ENCODE results near the gene RPS6KA3. TPM values are rescaled to one million over a fixed set of nuclear protein-coding genes. Genes with fewer than 3 reads are reported as not detected.

Gene RPS6KA3
- total and polyA plus RNA-seq, 2 experiments from 2014 or later: 38.6 to 99.4 TPM

GRCh38 chrX:20228245-20228644, 38.5 kb downstream of the RPS6KA3 start:
- H4K20me1 ChIP-seq (ENCODE audit: insufficient read depth, poor library complexity, severe bottlenecking): no peaks in the 10 kb centered on the region
- no peak for TF ChIP-seq EZH2phosphoT487 (IDR thresholded peaks at IDR 0.05; ENCODE audit: low read depth, severe bottlenecking, unreplicated experiment)
- no peak for TF ChIP-seq CTCF (IDR thresholded peaks at IDR 0.05; ENCODE audit: poor library complexity)
- TF ChIP-seq EZH2 (IDR thresholded peaks at IDR 0.05; ENCODE audit: borderline replicate concordance): no peak
- WGBS (ENCODE audit: low lambda C conversion rate, missing lambda C conversion rate): 67% methylated on average over 2 of the region's 2 CpGs

GRCh38 chrX:20227116-20227515, 39.6 kb downstream of the RPS6KA3 start:
- DNase-seq (ENCODE audit: low spot score): no peak
- no peak overlapping the region for H2AFZ ChIP-seq
- no peaks in the 10 kb centered on the region for H4K20me1 ChIP-seq (ENCODE audit: insufficient read depth, poor library complexity, severe bottlenecking)
- no peak overlapping the region for H3K4me3 ChIP-seq
- no peak overlapping the region for H3K27ac ChIP-seq
- no peak overlapping the region for H3K4me2 ChIP-seq
- 60% methylated on average over 2 of the region's 2 CpGs for WGBS (ENCODE audit: low lambda C conversion rate, missing lambda C conversion rate)
- no peaks in the 10 kb centered on the region for H3K4me1 ChIP-seq (ENCODE audit: insufficient read depth)
- H3K27me3 ChIP-seq: no peaks in the 10 kb centered on the region
- H3K9me3 ChIP-seq (ENCODE audit: low read depth): no peaks in the 10 kb centered on the region
- H3K9me2 ChIP-seq (replicated peaks; ENCODE audit: insufficient read depth): no peaks in the 10 kb centered on the region
- TF ChIP-seq EZH2 (IDR thresholded peaks at IDR 0.05; ENCODE audit: borderline replicate concordance): no peak
- no peaks in the 10 kb centered on the region for H3K36me3 ChIP-seq (replicated peaks; ENCODE audit: insufficient read depth, low read depth)
- peaks cover 5% of the 10 kb centered on the region for H3K79me2 ChIP-seq

More at GRCh38 chrX:20228245-20228644, 38.5 kb downstream of the RPS6KA3 start:
- Histone ChIP-seq H3K4me3 (no peak overlapping the region), H3K79me2 (peaks cover 5% of the 10 kb centered on the region), H3K36me3 (replicated peaks; ENCODE audit: insufficient read depth, low read depth) (no peaks in the 10 kb centered on the region), H2AFZ (no peak overlapping the region), H3K27me3 (no peaks in the 10 kb centered on the region), H3K9me3 (ENCODE audit: low read depth) (no peaks in the 10 kb centered on the region), H3K4me1 (ENCODE audit: insufficient read depth) (no peaks in the 10 kb centered on the region), H3K27ac (no peak overlapping the region), H3K9me2 (replicated peaks; ENCODE audit: insufficient read depth) (no peaks in the 10 kb centered on the region), H3K4me2 (no peak overlapping the region)
- DNase-seq (ENCODE audit: low spot score): no peak

GRCh38 chrX:20225488-20225833, 41.2 kb downstream of the RPS6KA3 start:
- H4K20me1 ChIP-seq (ENCODE audit: insufficient read depth, poor library complexity, severe bottlenecking): no peaks in the 10 kb centered on the region
- no peaks in the 10 kb centered on the region for H3K4me1 ChIP-seq (ENCODE audit: insufficient read depth)
- no peaks in the 10 kb centered on the region for H3K36me3 ChIP-seq (replicated peaks; ENCODE audit: insufficient read depth, low read depth)
- TF ChIP-seq EZH2 (IDR thresholded peaks at IDR 0.05; ENCODE audit: borderline replicate concordance) (no peak), CTCF (IDR thresholded peaks at IDR 0.05; ENCODE audit: poor library complexity) (no peak), EZH2phosphoT487 (IDR thresholded peaks at IDR 0.05; ENCODE audit: low read depth, severe bottlenecking, unreplicated experiment) (no peak)
- H3K9me3 ChIP-seq (ENCODE audit: low read depth): no peaks in the 10 kb centered on the region
- H3K79me2 ChIP-seq: peaks cover 5% of the 10 kb centered on the region
- no peak overlapping the region for H3K4me3 ChIP-seq
- no peak overlapping the region for H2AFZ ChIP-seq
- H3K9me2 ChIP-seq (replicated peaks; ENCODE audit: insufficient read depth): no peaks in the 10 kb centered on the region
- 83% methylated on average over 1 of the region's 1 CpG for WGBS (ENCODE audit: low lambda C conversion rate, missing lambda C conversion rate)
- DNase-seq (ENCODE audit: low spot score): no peak
- no peaks in the 10 kb centered on the region for H3K27me3 ChIP-seq
- H3K4me2 ChIP-seq: no peak overlapping the region
- no peak overlapping the region for H3K27ac ChIP-seq

GRCh38 chrX:20224814-20225487, 41.8 kb downstream of the RPS6KA3 start:
- no peak for DNase-seq (ENCODE audit: low spot score)
- Histone ChIP-seq H2AFZ (no peak overlapping the region), H3K4me1 (ENCODE audit: insufficient read depth) (no peaks in the 10 kb centered on the region), H3K4me3 (no peak overlapping the region), H3K4me2 (no peak overlapping the region), H3K27ac (no peak overlapping the region), H3K36me3 (replicated peaks; ENCODE audit: insufficient read depth, low read depth) (no peaks in the 10 kb centered on the region), H3K9me2 (replicated peaks; ENCODE audit: insufficient read depth) (no peaks in the 10 kb centered on the region), H3K27me3 (no peaks in the 10 kb centered on the region), H3K9me3 (ENCODE audit: low read depth) (no peaks in the 10 kb centered on the region), H3K79me2 (peaks cover 5% of the 10 kb centered on the region), H4K20me1 (ENCODE audit: insufficient read depth, poor library complexity, severe bottlenecking) (no peaks in the 10 kb centered on the region)
- WGBS (ENCODE audit: low lambda C conversion rate, missing lambda C conversion rate): 86% methylated on average over 2 of the region's 2 CpGs
- no peak for TF ChIP-seq EZH2phosphoT487 (IDR thresholded peaks at IDR 0.05; ENCODE audit: low read depth, severe bottlenecking, unreplicated experiment)
